GM21526 (cell line): ENCODE results near the gene MPZL2.
A peak's percentile ranks its signal among the peaks of the same experiment; 100 is the strongest.

Source experiments
- ATAC-seq: cut with Tn5 transposase; IDR thresholded peaks from one replicate; pipeline ENCODE4 v1.9.1; 2021; ENCODE audit warnings: moderate library complexity; ENCODE audit not compliant: unreplicated experiment, low FRiP score

The MPZL2 gene

DNA sequence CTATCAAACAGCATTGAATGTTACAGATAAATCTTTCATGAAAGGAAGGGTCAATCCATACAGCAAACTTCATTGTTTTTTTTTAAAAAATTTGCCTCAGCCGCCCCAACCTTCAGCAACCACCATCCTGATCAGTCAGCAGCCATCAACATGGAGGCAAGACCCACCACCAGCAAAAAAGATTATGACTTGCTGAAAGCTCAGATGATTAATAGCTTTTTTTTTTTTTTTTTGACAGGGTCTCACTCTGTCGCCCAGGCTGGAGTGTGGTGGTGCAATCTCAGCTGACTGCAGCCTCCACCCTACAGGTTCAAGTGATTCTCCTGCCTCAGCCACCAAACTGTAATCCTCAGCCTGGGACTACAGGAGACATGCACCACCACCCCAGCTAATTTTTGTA, 22.4 kb upstream of the MPZL2 start:
- ATAC-seq, result no peak

- no peak for ATAC-seq
These were observed 19.8 kb upstream of the MPZL2 start for GRCh38 chr11:118283756-118284350.

DNA sequence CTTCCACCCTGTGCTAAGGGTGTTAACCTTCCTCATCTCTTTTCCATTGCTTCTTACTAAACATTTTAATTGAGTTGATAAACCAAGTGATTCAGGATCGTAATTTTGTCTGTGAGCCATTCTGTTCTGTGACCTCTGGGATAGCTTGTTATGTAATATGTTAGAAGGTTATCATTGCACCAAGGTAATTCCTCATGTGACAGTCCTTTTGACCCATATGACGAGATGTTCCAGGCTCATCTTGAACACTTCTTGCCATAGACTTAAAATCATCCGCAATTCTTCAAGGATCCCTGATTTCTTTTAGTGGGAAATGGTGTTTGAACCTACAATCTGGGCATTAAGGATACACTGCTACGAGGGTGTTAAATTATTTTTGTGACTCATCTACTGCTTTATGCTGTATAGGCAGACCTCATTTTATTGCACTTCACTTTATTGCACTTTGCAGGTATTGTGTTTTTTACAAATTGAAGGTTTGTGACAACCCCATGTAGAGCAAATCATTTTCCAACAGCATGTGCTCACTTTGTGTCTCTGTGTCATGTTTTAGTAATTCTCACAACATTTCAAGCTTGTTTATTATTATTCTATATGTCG, 19.0 kb upstream of the MPZL2 start:
- ATAC-seq, result no peak

DNA sequence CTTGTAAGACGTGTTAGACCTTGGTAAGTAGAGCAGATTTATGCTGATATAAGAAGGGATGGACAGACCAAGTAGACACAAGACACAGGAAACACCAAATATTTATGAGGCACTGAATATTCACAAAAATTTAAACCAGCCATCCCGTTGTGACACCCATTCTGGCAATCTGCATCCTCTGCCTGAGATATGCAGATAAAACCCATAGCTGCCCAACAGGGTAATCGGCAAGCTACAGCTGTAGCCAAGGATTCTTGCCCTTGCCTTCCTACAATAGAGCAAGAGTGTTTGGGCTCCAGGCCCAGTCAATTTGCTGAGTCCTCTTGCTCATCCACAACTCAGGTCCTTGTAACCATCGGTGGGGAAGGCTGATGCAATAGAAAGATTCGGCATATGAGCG, 18.5 kb upstream of the MPZL2 start:
- no peak for ATAC-seq

DNA sequence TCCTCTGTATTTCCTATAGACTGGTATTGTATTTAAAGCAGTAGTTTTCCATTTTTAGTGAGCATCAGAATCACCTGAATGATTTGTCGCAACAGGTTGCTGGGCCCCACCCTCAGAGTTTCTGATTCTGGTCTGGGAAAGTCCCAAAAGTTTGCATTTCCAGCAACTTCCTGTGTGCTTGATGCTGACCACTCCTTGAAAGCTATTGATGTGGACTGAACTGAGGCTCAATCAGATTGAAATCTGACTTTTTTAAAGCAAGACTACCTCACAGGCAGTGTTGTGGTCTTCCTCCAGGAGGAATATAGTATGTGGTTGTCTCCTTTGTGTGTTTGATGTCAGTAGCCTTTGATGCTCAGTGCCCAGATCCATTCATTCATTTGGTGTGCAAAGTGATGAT, 17.2 kb upstream of the MPZL2 start:
- no peak for ATAC-seq

GRCh38 chr11:118277312-118277711, 13.2 kb upstream of the MPZL2 start:
- no peak for ATAC-seq

GRCh38 chr11:118276422-118276821, 12.3 kb upstream of the MPZL2 start:
- no peak for ATAC-seq

DNA sequence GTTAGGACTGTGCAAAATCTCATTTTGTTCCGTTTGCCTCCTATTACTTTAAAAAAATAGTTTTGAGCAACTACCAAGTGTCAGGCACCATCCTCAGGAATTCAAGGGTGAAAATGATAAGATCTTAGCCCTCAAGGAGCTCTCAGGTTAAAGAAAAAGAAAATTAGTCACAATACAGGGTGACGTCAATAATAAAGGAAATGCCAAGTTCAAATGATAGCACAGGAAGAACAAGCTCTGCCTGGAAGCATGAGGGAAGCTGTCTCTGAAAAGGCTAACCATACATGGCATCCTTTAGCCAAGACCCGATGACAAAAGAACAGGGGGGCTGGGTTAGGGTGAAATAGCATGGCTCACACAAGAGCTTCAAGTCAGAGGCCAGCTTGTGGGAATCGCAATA, 11.1 kb upstream of the MPZL2 start:
- no peak for ATAC-seq

GRCh38 chr11:118274186-118274585, 10.1 kb upstream of the MPZL2 start:
- no peak for ATAC-seq

- ATAC-seq, result no peak
These were observed 7.9 kb upstream of the MPZL2 start for GRCh38 chr11:118272001-118272400.

DNA sequence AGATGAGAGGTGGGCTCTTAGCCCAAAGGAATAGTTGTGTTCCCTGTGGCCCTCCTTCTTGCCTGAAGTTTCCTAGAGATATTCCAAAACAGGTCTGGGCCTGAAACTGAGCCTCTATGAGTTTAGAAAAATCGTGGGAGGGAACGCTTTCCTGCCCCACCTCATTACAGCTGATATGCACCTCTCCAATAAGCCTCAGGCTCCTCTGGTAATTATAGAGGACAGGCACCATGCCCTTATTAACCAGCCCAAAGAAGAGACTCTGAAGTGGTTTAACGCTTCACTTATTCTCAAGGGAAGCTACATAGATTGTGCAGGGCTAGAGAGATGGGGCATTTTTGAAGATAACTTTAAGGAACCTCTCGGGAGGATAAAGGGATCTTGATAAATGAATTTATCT, 3.4 kb upstream of the MPZL2 start:
- ATAC-seq, result no peak

GRCh38 chr11:118265954-118266353, 1.9 kb upstream of the MPZL2 start:
- ATAC-seq, result no peak

DNA sequence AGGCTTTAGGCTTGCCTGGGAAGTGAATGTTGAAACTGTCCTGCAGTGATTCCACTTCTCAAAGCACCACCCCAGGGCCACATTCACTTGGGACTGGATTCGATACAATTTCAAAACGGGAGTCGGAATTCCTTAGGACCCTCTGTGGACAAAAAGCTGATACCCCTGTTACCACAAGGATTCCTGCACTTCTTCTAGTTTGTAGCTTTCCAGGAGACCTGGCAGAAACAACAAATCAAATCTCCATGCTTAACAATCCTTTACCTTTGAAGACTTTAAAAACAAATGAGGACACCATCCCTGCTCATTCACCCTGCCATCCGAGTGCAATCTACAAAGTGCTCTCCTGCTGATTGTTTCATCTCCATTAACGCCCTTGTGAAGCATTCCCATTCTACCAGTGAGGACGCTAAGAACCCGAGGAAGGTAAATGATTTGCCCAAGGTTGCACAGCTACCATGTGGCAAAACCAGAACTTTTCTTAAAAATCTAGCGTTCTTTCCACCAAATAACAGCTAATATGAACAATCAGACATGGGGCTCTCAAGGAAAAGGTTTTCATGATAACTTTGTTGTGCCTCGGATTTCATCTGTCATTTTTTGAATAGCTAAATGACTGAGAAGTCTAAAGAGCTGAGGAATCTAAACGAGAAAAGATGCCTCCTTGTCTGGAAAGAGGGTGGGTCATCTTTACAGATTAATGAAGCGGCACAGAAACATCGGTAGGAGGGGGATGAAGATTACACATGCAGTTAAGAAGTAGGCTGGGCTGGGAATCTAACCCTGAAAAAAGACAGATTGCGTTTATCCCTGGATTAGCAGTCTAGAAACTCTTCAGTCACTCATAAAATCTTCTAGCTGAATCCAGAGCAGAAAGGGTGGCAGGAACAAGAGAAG, 720 bp upstream of the MPZL2 start:
- ATAC-seq, result no peak

DNA sequence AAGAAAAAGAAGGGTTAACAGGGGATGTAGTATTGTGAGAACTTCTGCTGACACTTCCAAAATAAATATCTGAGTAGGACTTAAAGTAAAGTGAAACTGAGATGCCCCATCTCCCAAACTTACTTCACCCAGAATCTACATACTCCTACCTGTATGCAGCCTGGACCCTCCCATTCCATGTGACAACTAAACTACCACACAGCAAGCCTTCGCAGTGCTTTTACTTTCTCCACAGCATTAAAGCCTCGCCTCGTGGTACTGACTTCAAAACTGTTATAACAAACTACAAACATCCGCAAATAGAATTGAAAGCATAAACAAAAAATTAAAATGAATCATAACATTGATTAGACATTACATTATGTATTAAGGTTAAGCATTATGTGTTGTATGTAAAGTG, 985 bp downstream of the MPZL2 start:
- no peak for ATAC-seq

GRCh38 chr11:118260353-118260752, 3.7 kb downstream of the MPZL2 start:
- ATAC-seq, result no peak

- ATAC-seq, result no peak
These were observed 5.0 kb downstream of the MPZL2 start for GRCh38 chr11:118259138-118259537.

DNA sequence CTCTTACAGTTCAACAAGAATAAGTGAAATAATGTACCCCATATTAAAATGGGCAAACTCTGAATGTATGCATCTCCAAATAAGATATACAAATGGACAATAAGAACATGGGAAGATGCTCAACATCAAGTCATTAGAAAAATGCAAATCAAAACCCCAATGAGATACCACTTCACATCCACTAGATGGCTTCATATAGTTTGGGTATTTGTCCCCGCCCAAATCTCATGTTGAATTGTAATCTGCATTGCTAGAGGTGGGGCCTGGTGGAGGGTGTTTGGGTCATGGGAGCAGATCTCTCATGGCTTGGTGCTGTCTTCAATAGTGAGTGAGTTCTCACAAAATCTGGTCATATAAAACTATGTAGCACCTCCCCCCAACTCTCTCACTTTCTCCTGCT, 5.7 kb downstream of the MPZL2 start:
- ATAC-seq, result no peak

- ATAC-seq, result no peak
These were observed 11.4 kb downstream of the MPZL2 start for GRCh38 chr11:118252688-118253087.

DNA sequence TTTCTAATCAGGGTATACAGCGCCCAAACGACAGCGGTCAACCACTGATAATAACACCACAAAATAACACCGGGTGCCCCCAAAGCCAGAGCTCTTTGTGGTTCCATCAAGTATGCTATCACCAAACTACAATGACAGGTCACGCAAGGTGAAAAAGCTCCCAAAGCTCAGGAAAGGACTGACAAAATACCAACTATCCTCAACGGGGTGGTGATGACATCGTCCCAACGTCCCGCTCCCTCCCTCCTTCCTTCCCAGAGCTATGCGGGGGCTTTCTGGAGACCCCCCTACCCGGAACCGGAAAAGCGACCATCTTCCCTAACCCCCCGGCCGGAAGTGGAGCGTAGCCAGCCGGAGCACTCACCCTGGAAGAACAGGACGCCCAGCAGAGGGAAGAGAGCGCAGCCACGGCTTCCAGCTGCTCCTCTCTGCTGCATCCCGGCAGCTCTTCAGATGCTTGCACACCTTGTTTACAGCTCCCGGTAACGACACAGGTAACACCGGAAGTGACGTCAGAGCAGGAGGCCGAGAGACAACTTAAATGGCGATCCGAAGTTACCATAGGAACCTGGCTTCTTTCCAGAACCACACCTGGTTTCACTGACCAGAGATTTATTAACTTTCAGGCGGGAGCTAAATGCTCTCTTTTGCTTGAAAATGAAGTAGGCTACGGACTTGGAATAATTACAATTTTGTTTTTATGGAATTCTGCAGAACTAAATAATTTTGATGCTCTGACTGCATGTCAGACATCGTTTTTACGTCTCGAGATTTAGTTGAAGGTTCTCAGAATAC, 12.0 kb downstream of the MPZL2 start, which contains the start of gene MPZL3:
Gene MPZL3 (minus strand): TSS at position 508 of the 795 bp plus-strand sequence. CDS start 71 bp downstream, at position 437.
- peak; percentile 73 for ATAC-seq

DNA sequence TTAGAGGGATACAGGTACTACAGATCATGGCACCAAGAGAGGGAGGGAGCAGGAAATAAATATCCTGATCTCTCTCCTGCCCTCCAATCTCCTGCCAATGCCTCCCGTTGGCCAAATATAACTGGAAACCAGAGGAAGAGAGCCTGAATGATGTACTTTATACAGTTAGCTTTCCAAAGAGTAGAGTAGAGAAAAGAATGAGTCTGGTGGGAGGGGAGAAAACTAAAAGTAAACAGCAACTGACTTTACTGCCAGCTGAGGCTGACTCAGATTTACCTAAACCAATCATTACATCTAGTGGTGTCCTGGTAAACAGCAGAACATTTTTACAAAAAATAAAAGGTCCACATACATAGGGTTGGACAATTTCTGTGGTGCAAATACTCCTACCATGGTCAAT, 17.1 kb downstream of the MPZL2 start:
- ATAC-seq, result no peak
